GM19035 (cell line): ENCODE measurements around the gene SERPINB10.

Experiments used
- ATAC-seq: cut with Tn5 transposase; IDR thresholded peaks from one replicate; pipeline ENCODE4 v1.9.1; 2021; ENCODE audit not compliant: unreplicated experiment

Gene SERPINB10

DNA sequence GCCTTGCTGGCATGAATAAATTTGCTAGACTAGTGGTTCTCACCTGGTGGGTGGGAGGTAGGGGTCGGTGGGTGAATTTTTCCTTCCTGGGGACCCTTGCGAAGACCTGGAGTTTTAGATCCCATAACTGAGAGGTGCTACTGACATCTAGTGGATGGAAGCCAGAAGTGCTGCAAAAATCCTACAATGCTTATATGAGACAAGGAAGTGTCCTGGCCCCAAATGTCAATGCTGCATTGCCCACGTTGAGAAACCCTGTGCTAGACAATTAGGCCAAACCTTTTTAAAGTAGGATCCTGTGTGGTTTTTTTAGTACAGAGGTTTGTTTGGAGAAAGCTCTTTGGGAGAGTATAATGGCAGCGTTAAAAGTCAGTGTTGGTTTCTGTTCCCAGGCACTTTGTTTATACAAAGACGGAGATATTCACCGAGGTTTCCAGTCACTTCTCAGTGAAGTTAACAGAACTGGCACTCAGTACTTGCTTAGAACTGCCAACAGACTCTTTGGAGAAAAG lies 71.7 kb downstream of the SERPINB10 start:
- ATAC-seq: peak; percentile 82

DNA sequence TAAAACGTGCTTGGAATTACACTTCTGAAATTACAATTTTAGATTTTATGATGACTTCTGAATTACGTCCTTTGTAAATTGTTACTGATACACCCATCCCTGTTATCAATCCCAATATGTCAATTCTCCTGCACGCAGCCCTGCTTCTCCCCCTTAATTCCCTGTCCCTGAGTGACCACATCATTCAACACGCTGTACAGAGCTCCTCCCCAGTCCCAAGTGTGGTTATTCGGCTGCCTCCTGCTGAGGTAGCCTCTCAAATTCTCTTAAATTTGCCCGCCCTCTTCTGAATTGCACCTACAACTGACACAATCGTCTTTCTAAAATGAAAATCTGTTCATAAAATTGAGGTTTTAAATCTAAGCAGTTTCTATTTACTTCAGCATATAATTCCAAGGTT lies 72.3 kb downstream of the SERPINB10 start:
- ATAC-seq: no peak

DNA sequence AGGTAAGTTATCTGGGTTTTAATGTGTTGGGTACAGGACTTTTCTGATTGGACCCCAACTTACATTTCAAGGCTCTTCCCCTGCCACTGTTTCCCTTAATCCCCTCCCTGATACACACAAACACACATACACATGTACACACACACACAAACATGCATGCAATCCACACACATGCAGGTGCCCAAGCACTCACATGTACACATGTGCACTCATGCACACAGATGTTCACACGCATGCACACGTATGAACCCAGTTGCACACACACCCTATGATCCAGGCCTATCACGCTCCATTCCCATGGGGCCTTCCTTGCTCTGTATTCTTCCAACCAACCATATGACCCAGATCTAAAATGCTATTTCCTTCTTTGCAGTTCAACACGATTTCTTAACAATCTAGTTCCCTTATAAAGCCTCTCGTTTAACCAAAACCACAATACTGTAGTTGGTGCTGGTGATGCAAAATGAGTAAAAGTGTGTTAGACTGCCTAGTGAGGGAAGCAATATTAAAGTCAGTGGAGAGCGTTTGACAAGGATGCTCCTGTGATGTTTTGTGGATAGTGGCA lies 73.2 kb downstream of the SERPINB10 start:
- no peak for ATAC-seq

DNA sequence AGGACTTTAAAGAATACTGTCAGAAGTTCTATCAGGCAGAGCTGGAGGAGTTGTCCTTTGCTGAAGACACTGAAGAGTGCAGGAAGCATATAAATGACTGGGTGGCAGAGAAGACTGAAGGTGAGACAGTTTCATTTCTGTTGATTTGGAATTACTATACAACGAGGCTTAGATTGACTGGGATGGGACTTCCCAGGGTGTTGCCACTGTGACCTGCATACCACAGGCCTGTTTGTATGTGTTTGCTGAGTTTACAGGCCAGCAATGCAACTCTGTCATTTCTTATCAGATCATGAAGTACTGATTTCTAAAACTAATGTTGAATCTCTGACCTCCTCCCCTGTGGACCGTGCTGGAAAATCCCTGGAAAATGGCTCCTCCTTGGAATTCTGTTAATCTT lies 74.0 kb downstream of the SERPINB10 start:
- no peak for ATAC-seq

DNA sequence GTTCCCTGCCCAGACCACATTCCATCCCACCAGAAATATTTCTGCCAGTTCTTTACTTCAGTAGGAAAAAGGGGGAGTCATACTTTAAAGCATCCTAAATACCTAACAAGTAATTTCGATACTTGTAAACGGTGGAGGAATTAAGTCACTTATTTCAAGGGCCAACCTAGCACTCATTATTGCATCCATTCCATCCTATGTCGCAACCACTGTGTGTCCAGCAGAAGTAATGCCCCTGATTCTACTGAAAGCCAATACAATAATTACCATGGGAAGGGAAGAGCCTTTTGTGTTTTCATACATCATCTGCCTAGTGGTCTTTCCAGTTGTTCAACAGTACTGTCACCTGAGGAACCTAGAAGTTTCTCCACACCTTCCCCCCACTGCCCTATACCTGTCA lies 74.6 kb downstream of the SERPINB10 start:
- ATAC-seq: no peak
